WTC11 (cell line): ENCODE data around the gene OPN1SW. TPM values are rescaled to one million over a fixed set of nuclear protein-coding genes. Genes with fewer than 3 reads are reported as not detected.

Experiments
- ATAC-seq: fragments of 200-7000 bp; cut with Tn5 transposase; 2 replicates; pipeline ENCODE4 v1.10.0; 2021; ENCODE audit warnings: mild to moderate bottlenecking, moderate library complexity
- CTCF ChIA-PET: fragments of 300-600 bp; sonication (Branson Sonifier 250); formaldehyde crosslinking; loops from one replicate; lab custom pipeline; 2021; ENCODE audit warnings: antibody characterized with exemption; lab: Charles Lee
- POLR2A ChIA-PET: fragments of 350-600 bp; sonication (Branson Sonifier 250); formaldehyde crosslinking; loops from one replicate; lab custom pipeline; 2021; ENCODE audit warnings: antibody characterized with exemption; lab: Charles Lee
- DNase-seq: peaks from one replicate; pipeline ENCODE4 v3.0.0; 2021; ENCODE audit warnings: low spot score
- H3K27ac Mint-ChIP-seq: 2 replicates; pipeline ENCODE4 v1.8.0; 2021; ENCODE audit warnings: mixed read lengths
- H3K27me3 Mint-ChIP-seq: 2 replicates; pipeline ENCODE4 v1.8.0; 2021; ENCODE audit warnings: low read depth, mild to moderate bottlenecking, moderate library complexity, mixed read lengths
- H3K36me3 Mint-ChIP-seq: 2 replicates; pipeline ENCODE4 v1.8.0; 2021; ENCODE audit warnings: mixed read lengths
- H3K4me1 Mint-ChIP-seq: 2 replicates; pipeline ENCODE4 v1.8.0; 2022; ENCODE audit warnings: mixed read lengths
- H3K4me3 Mint-ChIP-seq: 2 replicates; pipeline ENCODE4 v1.8.0; 2021; ENCODE audit warnings: mild to moderate bottlenecking, moderate library complexity, mixed read lengths
- H3K9me3 Mint-ChIP-seq: 2 replicates; pipeline ENCODE4 v1.8.0; 2021; ENCODE audit warnings: mixed read lengths
- ATF6 ChIP-seq: sonication (generic); formaldehyde crosslinking; IDR thresholded peaks from 2 replicates; pipeline ENCODE4 v1.8.1; 2023; ENCODE audit warnings: mild to moderate bottlenecking, missing genetic modification reagents
- CREB1 ChIP-seq: sonication (generic); formaldehyde crosslinking; IDR thresholded peaks from 2 replicates; pipeline ENCODE4 v1.8.0; 2023; ENCODE audit warnings: mild to moderate bottlenecking, missing genetic modification reagents
- E2F5 ChIP-seq: sonication (generic); formaldehyde crosslinking; IDR thresholded peaks from 2 replicates; pipeline ENCODE4 v1.8.1; 2022; ENCODE audit warnings: mild to moderate bottlenecking, moderate library complexity, missing genetic modification reagents
- FOXK1 ChIP-seq: sonication (generic); formaldehyde crosslinking; IDR thresholded peaks from 2 replicates; pipeline ENCODE4 v1.8.0; 2022; ENCODE audit warnings: mild to moderate bottlenecking, moderate library complexity, missing genetic modification reagents
- KAT7 ChIP-seq: sonication (generic); formaldehyde crosslinking; IDR thresholded peaks from 2 replicates; pipeline ENCODE4 v1.8.1; 2023; ENCODE audit warnings: missing genetic modification reagents, mild to moderate bottlenecking, borderline replicate concordance
- MXD4 ChIP-seq: fragments of 250-450 bp; sonication (Bioruptor Pico); IDR thresholded peaks from 2 replicates; pipeline ENCODE4 v1.8.0; 2021; ENCODE audit warnings: mild to moderate bottlenecking, moderate library complexity, borderline replicate concordance
- NFE2L1 ChIP-seq: sonication (generic); formaldehyde crosslinking; IDR thresholded peaks from 2 replicates; pipeline ENCODE4 v1.8.1; 2023; ENCODE audit warnings: missing genetic modification reagents
- PRRX2 ChIP-seq: fragments of 250-450 bp; sonication (Bioruptor Pico); IDR thresholded peaks from 2 replicates; pipeline ENCODE4 v1.8.0; 2021; ENCODE audit warnings: mild to moderate bottlenecking
- RELA ChIP-seq: sonication (generic); formaldehyde crosslinking; IDR thresholded peaks from 2 replicates; pipeline ENCODE4 v1.8.1; 2022; ENCODE audit warnings: missing genetic modification reagents, mild to moderate bottlenecking, borderline replicate concordance
- RORB ChIP-seq: fragments of 250-450 bp; sonication (Bioruptor Pico); IDR thresholded peaks from 2 replicates; pipeline ENCODE4 v1.9.0; 2021; ENCODE audit warnings: mild to moderate bottlenecking
- ZNF219 ChIP-seq: sonication (generic); formaldehyde crosslinking; IDR thresholded peaks from 2 replicates; pipeline ENCODE4 v1.8.0; 2023; ENCODE audit warnings: missing genetic modification reagents, mild to moderate bottlenecking, borderline replicate concordance
- ZNF423 ChIP-seq: fragments of 250-450 bp; sonication (Bioruptor Pico); IDR thresholded peaks from 2 replicates; pipeline ENCODE4 v2.1.2; 2022; ENCODE audit warnings: mild to moderate bottlenecking, moderate library complexity
- total RNA-seq: library from RNA; stranded (reverse); gene quantifications from 3 replicates; pipeline ENCODE4 v1.2.3, GENCODE V29; 2021
- TF ChIP-seq, protein P1 (sequence below): sonication (generic); formaldehyde crosslinking; IDR thresholded peaks from 2 replicates; pipeline ENCODE4 v1.8.0; 2023; ENCODE audit warnings: missing genetic modification reagents, mild to moderate bottlenecking, borderline replicate concordance
- TF ChIP-seq, protein P2 (sequence below): fragments of 250-450 bp; sonication (Bioruptor Pico); IDR thresholded peaks from 2 replicates; pipeline ENCODE4 v1.9.0; 2021; ENCODE audit warnings: mild to moderate bottlenecking
- TF ChIP-seq, protein P3 (sequence below): fragments of 250-450 bp; sonication (Bioruptor Pico); IDR thresholded peaks from 2 replicates; pipeline ENCODE4 v1.9.0; 2021; ENCODE audit warnings: mild to moderate bottlenecking, borderline replicate concordance

The OPN1SW gene
- total RNA-seq, 1 experiment from 2014 or later, result not detected

GRCh38 chr7:128755075-128755818 lies 20.3 kb downstream of the OPN1SW start:
- H3K27me3 Mint-ChIP-seq, result no peaks in the 10 kb centered on the region
- no peaks in the 10 kb centered on the region for H3K4me1 Mint-ChIP-seq
- ATAC-seq (no peak), DNase-seq (no peak)
- no peaks in the 10 kb centered on the region for H3K9me3 Mint-ChIP-seq
- POLR2A ChIA-PET, result no interaction called here
- H3K36me3 Mint-ChIP-seq, result peaks cover 59% of the 10 kb centered on the region
- H3K4me3 Mint-ChIP-seq, result no peak overlapping the region
- TF ChIP-seq MXD4 (no peak), RELA (no peak), RORB (no peak), FOXK1 (CRISPR knock-in tag) (no peak), CREB1 (CRISPR knock-in tag) (no peak), KAT7 (CRISPR knock-in tag) (no peak), ZNF219 (no peak), ZNF423 (CRISPR knock-in tag) (no peak), NFE2L1 (CRISPR knock-in tag) (no peak)
- TF ChIP-seq, protein P1, sequence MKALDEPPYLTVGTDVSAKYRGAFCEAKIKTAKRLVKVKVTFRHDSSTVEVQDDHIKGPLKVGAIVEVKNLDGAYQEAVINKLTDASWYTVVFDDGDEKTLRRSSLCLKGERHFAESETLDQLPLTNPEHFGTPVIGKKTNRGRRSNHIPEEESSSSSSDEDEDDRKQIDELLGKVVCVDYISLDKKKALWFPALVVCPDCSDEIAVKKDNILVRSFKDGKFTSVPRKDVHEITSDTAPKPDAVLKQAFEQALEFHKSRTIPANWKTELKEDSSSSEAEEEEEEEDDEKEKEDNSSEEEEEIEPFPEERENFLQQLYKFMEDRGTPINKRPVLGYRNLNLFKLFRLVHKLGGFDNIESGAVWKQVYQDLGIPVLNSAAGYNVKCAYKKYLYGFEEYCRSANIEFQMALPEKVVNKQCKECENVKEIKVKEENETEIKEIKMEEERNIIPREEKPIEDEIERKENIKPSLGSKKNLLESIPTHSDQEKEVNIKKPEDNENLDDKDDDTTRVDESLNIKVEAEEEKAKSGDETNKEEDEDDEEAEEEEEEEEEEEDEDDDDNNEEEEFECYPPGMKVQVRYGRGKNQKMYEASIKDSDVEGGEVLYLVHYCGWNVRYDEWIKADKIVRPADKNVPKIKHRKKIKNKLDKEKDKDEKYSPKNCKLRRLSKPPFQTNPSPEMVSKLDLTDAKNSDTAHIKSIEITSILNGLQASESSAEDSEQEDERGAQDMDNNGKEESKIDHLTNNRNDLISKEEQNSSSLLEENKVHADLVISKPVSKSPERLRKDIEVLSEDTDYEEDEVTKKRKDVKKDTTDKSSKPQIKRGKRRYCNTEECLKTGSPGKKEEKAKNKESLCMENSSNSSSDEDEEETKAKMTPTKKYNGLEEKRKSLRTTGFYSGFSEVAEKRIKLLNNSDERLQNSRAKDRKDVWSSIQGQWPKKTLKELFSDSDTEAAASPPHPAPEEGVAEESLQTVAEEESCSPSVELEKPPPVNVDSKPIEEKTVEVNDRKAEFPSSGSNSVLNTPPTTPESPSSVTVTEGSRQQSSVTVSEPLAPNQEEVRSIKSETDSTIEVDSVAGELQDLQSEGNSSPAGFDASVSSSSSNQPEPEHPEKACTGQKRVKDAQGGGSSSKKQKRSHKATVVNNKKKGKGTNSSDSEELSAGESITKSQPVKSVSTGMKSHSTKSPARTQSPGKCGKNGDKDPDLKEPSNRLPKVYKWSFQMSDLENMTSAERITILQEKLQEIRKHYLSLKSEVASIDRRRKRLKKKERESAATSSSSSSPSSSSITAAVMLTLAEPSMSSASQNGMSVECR (CRISPR knock-in tag), result no peak
- TF ChIP-seq, protein P2, sequence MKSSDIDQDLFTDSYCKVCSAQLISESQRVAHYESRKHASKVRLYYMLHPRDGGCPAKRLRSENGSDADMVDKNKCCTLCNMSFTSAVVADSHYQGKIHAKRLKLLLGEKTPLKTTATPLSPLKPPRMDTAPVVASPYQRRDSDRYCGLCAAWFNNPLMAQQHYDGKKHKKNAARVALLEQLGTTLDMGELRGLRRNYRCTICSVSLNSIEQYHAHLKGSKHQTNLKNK (CRISPR knock-in tag), result no peak
- no peak overlapping the region; the same call in 1 of the 2 replicates for H3K27ac Mint-ChIP-seq
- CTCF ChIA-PET, result interaction anchor here (1.5 kb wide), 1 partner anchor 125 kb away, joined by 3 read pairs; no protein-coding TSS in a partner anchor

DNA sequence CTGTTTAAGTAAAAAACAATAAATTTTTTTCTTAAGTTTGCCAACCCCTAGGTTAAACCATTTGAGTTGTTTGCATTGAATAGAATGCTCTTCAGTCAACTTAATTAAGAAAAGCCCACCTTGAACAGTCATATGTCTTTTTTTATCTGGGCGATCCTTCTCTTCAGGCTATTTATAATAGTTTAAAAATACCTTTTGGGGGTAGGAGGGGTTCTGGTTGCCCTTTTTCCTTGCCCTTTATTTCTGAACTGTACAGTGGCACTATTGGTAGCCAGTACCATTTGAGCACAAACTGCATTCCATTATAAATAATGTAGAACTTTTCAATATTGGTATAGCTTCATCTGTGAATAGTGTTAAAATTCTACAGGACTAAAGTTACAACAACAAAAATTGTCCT lies 23.3 kb downstream of the OPN1SW start:
- Mint-ChIP-seq H3K4me3 (no peak overlapping the region), H3K36me3 (peaks cover 66% of the 10 kb centered on the region), H3K4me1 (no peaks in the 10 kb centered on the region), H3K9me3 (no peaks in the 10 kb centered on the region), H3K27ac (no peak overlapping the region), H3K27me3 (no peaks in the 10 kb centered on the region)
- CTCF ChIA-PET, result no interaction called here
- DNase-seq, result no peak
- no peak for ATAC-seq
- POLR2A ChIA-PET, result no interaction called here
- TF ChIP-seq, protein P3, sequence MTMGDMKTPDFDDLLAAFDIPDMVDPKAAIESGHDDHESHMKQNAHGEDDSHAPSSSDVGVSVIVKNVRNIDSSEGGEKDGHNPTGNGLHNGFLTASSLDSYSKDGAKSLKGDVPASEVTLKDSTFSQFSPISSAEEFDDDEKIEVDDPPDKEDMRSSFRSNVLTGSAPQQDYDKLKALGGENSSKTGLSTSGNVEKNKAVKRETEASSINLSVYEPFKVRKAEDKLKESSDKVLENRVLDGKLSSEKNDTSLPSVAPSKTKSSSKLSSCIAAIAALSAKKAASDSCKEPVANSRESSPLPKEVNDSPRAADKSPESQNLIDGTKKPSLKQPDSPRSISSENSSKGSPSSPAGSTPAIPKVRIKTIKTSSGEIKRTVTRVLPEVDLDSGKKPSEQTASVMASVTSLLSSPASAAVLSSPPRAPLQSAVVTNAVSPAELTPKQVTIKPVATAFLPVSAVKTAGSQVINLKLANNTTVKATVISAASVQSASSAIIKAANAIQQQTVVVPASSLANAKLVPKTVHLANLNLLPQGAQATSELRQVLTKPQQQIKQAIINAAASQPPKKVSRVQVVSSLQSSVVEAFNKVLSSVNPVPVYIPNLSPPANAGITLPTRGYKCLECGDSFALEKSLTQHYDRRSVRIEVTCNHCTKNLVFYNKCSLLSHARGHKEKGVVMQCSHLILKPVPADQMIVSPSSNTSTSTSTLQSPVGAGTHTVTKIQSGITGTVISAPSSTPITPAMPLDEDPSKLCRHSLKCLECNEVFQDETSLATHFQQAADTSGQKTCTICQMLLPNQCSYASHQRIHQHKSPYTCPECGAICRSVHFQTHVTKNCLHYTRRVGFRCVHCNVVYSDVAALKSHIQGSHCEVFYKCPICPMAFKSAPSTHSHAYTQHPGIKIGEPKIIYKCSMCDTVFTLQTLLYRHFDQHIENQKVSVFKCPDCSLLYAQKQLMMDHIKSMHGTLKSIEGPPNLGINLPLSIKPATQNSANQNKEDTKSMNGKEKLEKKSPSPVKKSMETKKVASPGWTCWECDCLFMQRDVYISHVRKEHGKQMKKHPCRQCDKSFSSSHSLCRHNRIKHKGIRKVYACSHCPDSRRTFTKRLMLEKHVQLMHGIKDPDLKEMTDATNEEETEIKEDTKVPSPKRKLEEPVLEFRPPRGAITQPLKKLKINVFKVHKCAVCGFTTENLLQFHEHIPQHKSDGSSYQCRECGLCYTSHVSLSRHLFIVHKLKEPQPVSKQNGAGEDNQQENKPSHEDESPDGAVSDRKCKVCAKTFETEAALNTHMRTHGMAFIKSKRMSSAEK (CRISPR knock-in tag), result no peak
- TF ChIP-seq E2F5, result no peak
- no peak for TF ChIP-seq PRRX2
- TF ChIP-seq ATF6, result no peak
